Liver (tissue), 3 donors: ENCODE measurements around the gene DNAH3.

Source experiments
- EGR1 ChIP-seq, 2 donors: IDR thresholded peaks; 2 replicates each; pipeline ENCODE4 v1.6.1; 2016 to 2018; ENCODE audit warnings: antibody characterized with exemption in 2 of 2, low read depth in 2 of 2
- HNF4G ChIP-seq: IDR thresholded peaks from 2 replicates; pipeline ENCODE4 v1.6.1; 2016; ENCODE audit warnings: antibody characterized with exemption
- JUND ChIP-seq, 2 donors: IDR thresholded peaks; 2 replicates each; pipeline ENCODE4 v1.6.1; 2016; ENCODE audit warnings: antibody characterized with exemption in 2 of 2
- RAD21 ChIP-seq, 2 donors: IDR thresholded peaks; 2 replicates each; pipeline ENCODE4 v1.6.1; 2016; ENCODE audit warnings: antibody characterized with exemption in 2 of 2, mild to moderate bottlenecking in 2 of 2
- SP1 ChIP-seq: IDR thresholded peaks from 2 replicates; pipeline ENCODE4 v1.6.1; 2018; ENCODE audit warnings: antibody characterized with exemption, mild to moderate bottlenecking
- YY1 ChIP-seq: IDR thresholded peaks from 2 replicates; pipeline ENCODE4 v1.6.1; 2016; ENCODE audit warnings: antibody characterized with exemption, mild to moderate bottlenecking
- TF ChIP-seq, protein P1 (sequence below): IDR thresholded peaks from 2 replicates; pipeline ENCODE4 v1.6.1; 2016; ENCODE audit warnings: antibody characterized with exemption, mild to moderate bottlenecking
- TF ChIP-seq, protein P2 (sequence below): fragments of 150-350 bp; IDR thresholded peaks from 2 replicates; pipeline ENCODE4 v1.5.1; 2017; ENCODE audit warnings: improper control_type of control experiment, low read depth, low read length; ENCODE audit not compliant: missing input control
- TF ChIP-seq, protein P3 (sequence below): IDR thresholded peaks from 2 replicates; pipeline ENCODE4 v1.6.1; 2016; ENCODE audit warnings: antibody characterized with exemption
- TF ChIP-seq, protein P4 (sequence below): IDR thresholded peaks from 2 replicates; pipeline ENCODE4 v1.6.1; 2016; ENCODE audit warnings: antibody characterized with exemption
- donor health status: healthy.
- donor health status: healthy.

DNA sequence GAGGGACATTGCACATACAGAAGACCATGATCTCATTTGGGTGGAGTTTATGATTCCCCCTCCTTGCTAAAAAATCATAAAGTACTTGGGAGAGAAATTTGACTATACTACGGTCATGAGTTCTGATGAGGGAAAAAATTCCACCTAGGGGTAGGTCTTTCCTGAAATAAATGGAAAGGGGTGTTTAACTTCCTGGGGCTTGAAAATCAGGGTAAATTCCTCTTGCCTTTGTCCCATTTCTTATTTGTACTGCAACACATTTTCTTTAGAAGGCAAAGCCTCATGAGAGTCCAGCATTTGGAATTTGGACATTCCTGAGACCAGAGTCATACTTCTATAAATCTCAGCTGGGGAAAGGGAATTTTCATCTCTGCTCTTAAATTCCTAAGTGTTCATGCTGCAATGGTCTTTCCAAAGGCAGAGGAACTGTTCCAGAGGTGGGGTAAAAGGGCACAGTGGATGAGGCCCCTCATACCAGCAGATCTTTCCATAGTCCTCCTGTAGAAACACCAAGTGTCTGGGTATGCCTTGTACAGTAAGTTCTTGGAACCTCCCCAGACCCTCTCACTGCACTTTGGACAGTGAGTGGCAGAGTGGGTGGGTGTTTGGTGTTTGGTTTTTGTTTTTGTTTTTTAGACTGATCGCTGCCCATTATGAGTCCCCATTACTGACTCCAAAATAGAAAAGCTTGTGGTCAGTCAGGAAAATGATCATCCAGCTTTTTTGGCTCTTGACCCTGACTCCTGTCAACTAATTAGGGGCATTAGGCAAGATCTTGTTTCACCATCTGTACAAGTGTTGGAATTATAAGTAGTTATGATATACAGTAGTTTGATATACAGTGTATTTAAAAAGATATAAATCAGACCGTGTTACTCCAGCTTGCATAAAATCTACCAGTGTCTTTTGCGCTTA lies 244.0 kb downstream of the DNAH3 start:
- TF ChIP-seq, protein P1, sequence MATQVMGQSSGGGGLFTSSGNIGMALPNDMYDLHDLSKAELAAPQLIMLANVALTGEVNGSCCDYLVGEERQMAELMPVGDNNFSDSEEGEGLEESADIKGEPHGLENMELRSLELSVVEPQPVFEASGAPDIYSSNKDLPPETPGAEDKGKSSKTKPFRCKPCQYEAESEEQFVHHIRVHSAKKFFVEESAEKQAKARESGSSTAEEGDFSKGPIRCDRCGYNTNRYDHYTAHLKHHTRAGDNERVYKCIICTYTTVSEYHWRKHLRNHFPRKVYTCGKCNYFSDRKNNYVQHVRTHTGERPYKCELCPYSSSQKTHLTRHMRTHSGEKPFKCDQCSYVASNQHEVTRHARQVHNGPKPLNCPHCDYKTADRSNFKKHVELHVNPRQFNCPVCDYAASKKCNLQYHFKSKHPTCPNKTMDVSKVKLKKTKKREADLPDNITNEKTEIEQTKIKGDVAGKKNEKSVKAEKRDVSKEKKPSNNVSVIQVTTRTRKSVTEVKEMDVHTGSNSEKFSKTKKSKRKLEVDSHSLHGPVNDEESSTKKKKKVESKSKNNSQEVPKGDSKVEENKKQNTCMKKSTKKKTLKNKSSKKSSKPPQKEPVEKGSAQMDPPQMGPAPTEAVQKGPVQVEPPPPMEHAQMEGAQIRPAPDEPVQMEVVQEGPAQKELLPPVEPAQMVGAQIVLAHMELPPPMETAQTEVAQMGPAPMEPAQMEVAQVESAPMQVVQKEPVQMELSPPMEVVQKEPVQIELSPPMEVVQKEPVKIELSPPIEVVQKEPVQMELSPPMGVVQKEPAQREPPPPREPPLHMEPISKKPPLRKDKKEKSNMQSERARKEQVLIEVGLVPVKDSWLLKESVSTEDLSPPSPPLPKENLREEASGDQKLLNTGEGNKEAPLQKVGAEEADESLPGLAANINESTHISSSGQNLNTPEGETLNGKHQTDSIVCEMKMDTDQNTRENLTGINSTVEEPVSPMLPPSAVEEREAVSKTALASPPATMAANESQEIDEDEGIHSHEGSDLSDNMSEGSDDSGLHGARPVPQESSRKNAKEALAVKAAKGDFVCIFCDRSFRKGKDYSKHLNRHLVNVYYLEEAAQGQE = peak; percentile 42
- TF ChIP-seq, protein P2, sequence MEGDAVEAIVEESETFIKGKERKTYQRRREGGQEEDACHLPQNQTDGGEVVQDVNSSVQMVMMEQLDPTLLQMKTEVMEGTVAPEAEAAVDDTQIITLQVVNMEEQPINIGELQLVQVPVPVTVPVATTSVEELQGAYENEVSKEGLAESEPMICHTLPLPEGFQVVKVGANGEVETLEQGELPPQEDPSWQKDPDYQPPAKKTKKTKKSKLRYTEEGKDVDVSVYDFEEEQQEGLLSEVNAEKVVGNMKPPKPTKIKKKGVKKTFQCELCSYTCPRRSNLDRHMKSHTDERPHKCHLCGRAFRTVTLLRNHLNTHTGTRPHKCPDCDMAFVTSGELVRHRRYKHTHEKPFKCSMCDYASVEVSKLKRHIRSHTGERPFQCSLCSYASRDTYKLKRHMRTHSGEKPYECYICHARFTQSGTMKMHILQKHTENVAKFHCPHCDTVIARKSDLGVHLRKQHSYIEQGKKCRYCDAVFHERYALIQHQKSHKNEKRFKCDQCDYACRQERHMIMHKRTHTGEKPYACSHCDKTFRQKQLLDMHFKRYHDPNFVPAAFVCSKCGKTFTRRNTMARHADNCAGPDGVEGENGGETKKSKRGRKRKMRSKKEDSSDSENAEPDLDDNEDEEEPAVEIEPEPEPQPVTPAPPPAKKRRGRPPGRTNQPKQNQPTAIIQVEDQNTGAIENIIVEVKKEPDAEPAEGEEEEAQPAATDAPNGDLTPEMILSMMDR = no peak
- TF ChIP-seq, protein P3, sequence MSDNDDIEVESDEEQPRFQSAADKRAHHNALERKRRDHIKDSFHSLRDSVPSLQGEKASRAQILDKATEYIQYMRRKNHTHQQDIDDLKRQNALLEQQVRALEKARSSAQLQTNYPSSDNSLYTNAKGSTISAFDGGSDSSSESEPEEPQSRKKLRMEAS = no peak
- TF ChIP-seq SP1 = no peak
- no peak for TF ChIP-seq YY1
- TF ChIP-seq EGR1 (IDR thresholded peaks at IDR 0.05; ENCODE audit: low read depth in 2 of 2) = no peak
- no peak for TF ChIP-seq RAD21 (IDR thresholded peaks at IDR 0.05)
- peak in 1 of 2 donors; percentile 48 for TF ChIP-seq JUND (IDR thresholded peaks at IDR 0.05)
- no peak for TF ChIP-seq HNF4G
- TF ChIP-seq, protein P4, sequence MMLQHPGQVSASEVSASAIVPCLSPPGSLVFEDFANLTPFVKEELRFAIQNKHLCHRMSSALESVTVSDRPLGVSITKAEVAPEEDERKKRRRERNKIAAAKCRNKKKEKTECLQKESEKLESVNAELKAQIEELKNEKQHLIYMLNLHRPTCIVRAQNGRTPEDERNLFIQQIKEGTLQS = no peak
